GM21723 (cell line): ENCODE results near the gene SLC35A4.
"Not testable (repeated sequence)": the region's sequence is repeated elsewhere in the genome, so short reads cannot be mapped to it uniquely, and the experiment has no call there.

ENCODE experiments used
- ATAC-seq: cut with Tn5 transposase; IDR thresholded peaks from one replicate; pipeline ENCODE4 v1.9.1; 2021; ENCODE audit warnings: mild to moderate bottlenecking, moderate library complexity; ENCODE audit not compliant: unreplicated experiment

The SLC35A4 gene

GRCh38 chr5:140588311-140589070, 23.9 kb downstream of the SLC35A4 start:
- no peak for ATAC-seq

DNA sequence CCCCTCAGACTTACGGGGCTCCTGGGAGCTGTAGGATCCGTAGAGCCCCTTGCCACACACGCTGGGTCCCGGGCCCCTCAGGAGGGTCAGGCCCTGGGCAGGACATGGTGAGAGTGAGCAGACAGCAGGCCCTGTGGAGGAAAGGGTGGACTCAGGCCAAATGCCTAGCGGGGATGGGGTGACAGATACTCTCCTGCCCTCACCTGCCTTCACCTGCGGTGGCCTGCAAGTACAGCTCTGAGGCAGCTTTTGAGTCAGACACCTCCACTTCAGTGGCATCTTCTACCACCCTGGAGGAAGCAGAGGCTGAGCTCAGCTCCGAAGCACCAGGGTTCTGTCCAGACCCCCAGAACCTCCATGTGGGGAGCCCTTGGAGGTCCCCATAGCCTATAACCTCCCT, 26.2 kb downstream of the SLC35A4 start:
- no peak for ATAC-seq

DNA sequence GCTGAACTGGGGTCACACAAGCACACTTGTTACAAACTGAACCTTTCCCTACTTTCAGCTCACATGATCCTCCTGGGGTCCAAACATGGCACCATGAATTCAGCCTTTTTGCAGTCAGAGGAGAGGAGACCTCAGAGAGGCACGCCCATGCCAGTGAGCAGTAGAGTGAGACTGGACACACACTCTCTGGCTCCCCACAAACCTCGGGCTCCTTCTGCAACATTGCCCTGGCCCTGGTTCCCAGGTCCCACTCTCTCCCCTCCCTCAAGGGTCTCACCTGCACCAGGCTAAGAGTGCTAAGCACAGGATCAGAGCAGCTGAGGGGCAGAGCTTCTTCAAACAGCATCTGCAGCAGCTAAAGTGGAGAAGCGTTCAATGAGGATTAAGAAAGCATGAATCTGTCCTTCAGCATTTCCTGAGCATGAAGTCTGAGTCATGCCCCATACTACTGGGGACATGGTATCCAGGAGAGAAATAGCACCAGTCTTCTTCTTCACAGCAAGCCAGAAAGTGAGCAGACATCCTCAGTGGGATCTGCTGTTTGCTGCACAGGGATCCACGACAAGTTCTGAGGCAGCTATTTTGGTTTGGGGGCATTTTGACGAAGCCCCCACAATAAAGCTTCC, 27.2 kb downstream of the SLC35A4 start:
- ATAC-seq, result no peak

- ATAC-seq, result not testable (repeated sequence)
Measured at GRCh38 chr5:140593070-140593469, 28.4 kb downstream of the SLC35A4 start.

DNA sequence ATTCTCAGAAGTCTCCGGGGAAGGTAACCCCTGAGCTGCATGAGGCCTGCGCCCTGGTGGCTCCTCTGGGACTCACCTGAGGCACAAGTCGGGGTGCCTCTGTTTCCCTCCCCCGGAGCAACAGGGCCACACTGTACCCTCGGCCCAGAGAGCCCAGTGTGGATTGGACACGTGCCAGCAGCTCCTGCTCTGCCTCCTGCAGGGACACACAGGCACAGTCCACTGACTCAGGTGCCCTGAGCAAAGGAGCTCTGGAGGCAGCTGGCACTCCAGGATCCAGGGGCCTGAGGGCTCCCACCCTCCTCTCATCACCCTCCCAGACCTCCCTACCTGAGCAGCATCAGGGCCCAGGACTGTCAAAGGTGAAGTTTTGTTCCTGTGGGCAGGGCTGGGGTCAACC, 29.5 kb downstream of the SLC35A4 start:
- ATAC-seq, result no peak

DNA sequence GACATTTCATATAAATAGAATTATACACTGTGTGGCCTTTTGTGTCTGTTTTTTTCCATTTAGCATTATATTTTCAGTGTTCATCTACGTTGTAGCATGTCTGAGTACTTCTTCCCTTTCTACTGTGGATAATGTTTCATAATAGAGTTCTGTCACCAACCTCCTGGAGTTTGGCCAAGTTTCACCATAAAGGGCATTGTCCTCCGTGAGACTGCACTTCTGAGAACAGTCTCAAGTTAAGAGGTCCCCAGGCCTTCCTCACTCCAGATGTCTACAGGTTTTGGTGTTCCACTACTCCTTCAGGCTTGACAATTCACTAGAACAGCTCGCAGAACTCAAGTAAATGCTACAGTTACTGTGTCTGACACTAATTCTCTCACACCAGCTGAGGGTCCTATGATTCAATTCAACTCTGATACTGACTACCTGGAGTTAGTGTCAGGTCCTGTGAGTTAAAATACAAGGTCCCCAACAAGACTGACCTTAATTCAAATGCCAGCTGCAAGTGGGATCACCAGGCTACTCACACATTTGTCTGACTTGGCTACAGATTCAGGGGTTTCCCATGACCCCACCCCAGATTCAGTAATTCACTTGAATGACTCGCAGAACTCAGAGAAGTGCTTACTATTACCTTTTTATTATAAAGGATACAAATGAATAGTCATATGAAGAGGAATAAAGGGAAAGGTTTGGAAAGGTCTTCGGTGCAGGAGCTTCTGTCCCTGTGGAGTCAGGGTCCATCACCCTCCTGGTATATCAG, 31.1 kb downstream of the SLC35A4 start:
- no peak for ATAC-seq

DNA sequence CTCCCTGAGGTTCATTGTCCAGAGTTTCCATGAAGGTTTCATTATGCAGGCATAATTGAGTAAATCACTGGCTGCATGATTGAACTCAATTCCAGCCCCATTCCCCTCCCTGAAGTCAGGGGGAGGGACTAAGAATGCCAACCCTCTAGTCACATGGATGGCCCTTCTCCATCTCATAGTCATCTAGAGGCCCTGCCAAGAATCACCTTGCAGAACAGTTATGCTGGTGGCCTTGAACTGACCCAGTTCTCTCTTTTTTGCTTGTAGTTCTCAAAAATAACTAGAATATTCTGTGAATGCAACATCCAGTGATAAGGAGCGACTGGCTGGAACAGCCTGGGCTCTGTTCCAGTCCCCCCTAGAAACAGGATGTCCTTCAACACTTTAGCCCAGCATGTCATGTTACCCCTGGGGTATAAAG, 31.7 kb downstream of the SLC35A4 start:
- no peak for ATAC-seq

DNA sequence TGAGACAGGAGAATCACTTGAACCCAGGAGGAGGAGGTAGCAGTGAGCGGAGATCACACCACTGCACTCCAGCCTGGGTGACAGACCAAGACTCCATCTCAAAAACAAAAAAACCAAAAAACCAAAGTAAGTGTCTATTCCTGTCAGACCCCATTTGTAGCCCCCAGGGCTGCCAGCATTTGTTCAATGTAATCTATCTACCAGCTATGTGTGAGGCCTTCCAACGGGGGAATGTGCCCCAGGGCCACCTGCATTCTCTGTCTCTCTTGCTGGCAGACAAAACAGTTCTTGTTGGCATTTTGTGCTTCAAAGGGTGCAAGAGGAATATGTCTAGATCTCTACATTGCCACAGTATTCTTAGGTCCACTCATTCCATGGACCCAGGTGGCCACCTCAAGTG, 34.2 kb downstream of the SLC35A4 start:
- no peak for ATAC-seq

DNA sequence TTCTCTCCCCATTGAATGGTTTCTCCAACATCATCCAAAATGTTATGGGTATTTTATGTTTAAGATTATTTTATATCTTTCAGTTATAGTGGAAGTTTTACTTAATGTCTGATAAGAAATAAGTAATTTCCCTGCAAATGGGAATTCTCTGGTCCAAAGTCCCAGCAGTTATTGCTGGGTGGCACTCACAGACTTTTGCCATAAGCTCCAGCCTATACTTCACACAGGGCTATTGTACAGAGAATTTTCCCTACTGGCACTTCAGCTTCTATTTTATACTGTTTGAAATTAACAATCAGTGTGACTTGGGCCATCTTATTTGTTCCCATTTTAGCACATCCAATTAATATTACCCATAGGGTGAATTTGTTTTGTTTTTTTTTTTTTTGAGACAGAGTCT, 35.5 kb downstream of the SLC35A4 start:
- no peak for ATAC-seq

DNA sequence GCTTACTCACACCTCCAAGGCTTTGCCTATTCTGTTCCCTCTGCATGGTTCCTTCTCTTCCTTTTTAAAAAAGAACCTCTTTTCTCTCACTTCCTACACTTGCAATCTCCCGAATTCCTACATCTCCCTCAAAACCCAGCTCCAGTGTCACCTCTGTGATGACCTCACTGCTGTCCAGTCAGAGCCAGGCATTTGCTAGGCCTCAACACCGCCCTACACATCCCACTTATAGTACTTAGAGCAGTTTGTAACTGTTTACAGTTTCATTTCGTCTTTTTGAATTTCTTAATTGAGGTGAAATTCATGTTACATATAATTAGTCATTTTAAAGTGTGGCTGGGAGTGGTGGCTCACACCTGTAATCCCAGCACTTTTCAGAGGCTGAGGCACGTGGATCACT, 37.5 kb downstream of the SLC35A4 start:
- ATAC-seq, result no peak

DNA sequence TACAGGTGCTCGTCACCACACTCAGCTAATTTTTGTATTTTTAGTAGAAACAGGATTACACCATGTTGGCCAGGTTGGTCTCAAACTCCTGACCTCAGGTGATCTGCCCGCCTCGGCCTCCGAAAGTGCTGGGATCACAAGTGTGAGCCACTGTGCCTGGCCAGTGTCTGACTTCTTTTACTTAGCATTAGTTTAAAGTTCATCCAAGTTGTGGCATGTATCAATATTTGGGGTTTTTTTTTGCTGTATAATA, 38.7 kb downstream of the SLC35A4 start:
- ATAC-seq, result not testable (repeated sequence)

GRCh38 chr5:140603734-140604133, 39.1 kb downstream of the SLC35A4 start:
- no peak for ATAC-seq

DNA sequence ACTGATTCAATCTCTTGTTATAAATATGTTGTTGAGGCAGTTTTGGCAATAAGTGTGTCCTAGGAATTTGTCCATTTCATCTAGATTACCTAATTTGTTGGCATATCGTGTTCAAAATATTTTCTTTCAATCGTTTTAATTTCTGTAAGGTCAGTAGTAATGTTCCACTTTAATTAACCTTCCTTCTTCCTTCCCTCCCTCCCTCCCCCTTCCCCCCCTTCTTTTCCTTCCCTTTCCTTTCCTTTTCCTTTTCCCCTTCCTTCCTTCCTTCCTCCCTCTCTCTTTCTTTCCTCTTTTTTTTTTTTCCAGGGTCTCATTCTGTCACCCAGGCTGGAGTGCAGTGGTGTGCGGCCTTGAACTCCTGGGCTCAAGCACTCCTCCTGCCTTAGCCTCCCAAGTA, 41.3 kb downstream of the SLC35A4 start:
- no peak for ATAC-seq

- ATAC-seq, result no peak
Measured at GRCh38 chr5:140607031-140607430, 42.4 kb downstream of the SLC35A4 start.

DNA sequence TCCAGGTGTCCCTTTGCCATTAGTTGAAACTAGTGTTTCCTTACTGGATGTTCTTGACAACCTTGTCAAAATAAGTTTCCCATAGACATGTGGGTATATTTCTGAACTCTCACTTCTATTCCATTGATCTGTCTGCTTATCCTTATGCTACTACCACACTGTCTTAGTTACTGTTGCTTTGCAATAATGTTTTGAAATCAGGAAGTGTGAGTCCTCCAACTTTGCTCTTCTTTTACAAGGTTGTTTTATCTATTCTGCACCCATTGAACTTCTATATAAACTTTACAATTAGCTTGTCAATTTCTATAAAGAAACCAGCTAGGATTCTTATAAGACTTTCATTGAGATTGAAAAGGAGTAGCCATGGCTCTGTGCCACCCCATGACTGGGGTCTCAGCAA, 44.1 kb downstream of the SLC35A4 start:
- no peak for ATAC-seq

DNA sequence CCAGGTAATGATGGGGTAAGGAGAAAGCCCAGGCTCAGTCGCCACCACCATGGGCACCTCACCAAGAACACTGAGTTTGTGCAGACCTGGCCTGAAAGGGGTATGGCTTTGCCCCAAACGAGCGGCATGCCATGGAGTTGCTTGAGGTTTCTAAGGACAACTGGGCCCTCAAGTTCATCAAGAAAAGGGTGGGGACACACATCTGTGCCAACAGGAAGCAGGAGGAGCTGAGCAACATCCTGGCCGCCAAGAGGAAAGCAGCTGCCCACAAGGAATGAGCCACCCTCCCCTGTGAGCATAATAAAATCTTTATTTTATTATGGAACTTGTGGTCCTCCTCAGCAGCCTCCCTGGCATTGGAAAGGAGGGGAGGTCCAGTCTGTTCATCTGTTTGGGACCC, 44.5 kb downstream of the SLC35A4 start:
- no peak for ATAC-seq

GRCh38 chr5:140611020-140611521, 46.4 kb downstream of the SLC35A4 start:
- no peak for ATAC-seq
